Measurements from ENCODE around the gene TCOF1. TPM values are rescaled to one million over a fixed set of nuclear protein-coding genes. Genes with fewer than 3 reads are reported as not detected.

TCOF1 gene
- total and polyA plus RNA-seq, 2 of the 8 experiments (the other 6 are each of a cell fraction or from before 2014, with no cell fraction given), result 35.9 to 170 TPM

DNA sequence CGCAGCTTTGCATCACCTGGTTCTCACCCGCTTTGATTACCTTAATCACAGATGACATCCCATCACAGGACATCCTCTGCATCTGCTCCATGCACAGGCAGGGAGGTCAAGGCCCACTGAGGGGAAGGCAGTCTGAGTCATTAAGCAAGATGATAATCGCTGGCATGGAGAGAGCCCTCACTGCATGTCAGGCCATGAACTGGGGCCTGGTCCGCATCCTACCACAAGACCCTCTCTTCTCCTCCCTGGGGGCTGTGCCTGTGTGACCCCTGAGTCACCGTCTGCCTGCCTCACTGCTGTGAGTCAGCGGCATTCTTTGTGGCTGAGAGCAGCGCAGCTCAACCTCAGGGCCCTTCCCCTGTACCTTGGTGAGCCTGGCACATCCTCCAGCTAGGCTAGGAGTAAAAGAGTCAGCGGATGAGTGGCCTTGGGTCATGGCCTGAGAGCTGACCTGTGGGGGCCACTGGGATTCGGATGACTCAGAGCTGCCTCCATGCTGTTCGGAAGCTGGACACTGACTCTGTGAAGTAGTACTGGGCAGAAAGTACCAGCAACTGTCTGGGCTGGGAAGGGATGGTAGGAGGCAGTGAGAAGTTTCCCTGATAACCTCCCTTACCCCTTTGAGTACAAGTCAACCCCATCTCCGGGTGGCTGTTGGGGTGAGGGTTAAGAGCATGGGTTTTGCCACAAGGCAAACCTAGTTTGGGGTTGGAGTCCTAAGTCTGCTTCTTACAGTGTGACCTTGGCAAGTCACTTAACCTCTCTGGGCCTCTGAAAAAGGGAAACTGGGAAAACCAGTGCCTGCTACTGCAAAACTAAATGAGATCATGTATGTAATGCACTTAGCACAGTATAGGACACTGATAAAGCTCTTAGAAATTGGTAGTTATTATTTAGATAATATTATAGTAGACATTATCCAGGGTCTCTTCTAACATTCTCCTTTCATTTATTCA, 40.2 kb upstream of the TCOF1 start:
- Histone ChIP-seq H2BK120ac (replicated peaks; ENCODE audit: low read depth, low read length) (no peak overlapping the region), H3K27me3 (replicated peaks in 1 of 4; ENCODE audit: control insufficient read depth in 3 of 4, extremely low read depth in 1 of 4, insufficient read depth in 3 of 4, low read length in 3 of 4) (no peaks in the 10 kb centered on the region), H2AK5ac (ENCODE audit: low read depth, low read length) (no peak overlapping the region), H3K79me2 (ENCODE audit: control insufficient read depth in 1 of 2, insufficient read depth in 2 of 2, low read length in 2 of 2) (no peaks in the 10 kb centered on the region), H3K4me1 (replicated peaks in 1 of 4; ENCODE audit: control insufficient read depth in 3 of 4, insufficient read depth in 4 of 4, low read length in 3 of 4) (peaks cover 0 to 6% (median 1%) of the 10 kb centered on the region in 4 experiments; a peak in 4 of 7 replicates), H2BK15ac (ENCODE audit: low read length) (no peak overlapping the region), H4K5ac (ENCODE audit: insufficient read length, low read depth, low read length) (no peak overlapping the region), H2AFZ (ENCODE audit: low read length) (no peak overlapping the region), H3K79me1 (ENCODE audit: low read depth, low read length) (no peaks in the 10 kb centered on the region), H2BK5ac (ENCODE audit: low read depth, low read length) (peak overlapping the region; percentile 12; the same call in 1 of the 2 replicates), H3K18ac (ENCODE audit: extremely low read depth, low read length) (no peak overlapping the region), H4K91ac (replicated peaks; ENCODE audit: insufficient read length, low read length) (no peak overlapping the region), H3K36me3 (ENCODE audit: control insufficient read depth in 2 of 4, insufficient read depth in 4 of 4, low read length in 3 of 4) (no peaks in the 10 kb centered on the region), H3K27ac (ENCODE audit: low read depth, low read length) (no peak overlapping the region), H3K23me2 (ENCODE audit: low read depth, low read length) (no peaks in the 10 kb centered on the region), H3K14ac (ENCODE audit: insufficient read length) (no peak overlapping the region), H3K4me3 (ENCODE audit: extremely low read depth in 1 of 4, insufficient read depth in 2 of 4, low read depth in 3 of 4, low read length in 4 of 4) (no peak overlapping the region), H3K9me3 (ENCODE audit: insufficient read depth in 2 of 2, low read depth in 1 of 2, low read length in 1 of 2) (no peaks in the 10 kb centered on the region), H3K23ac (ENCODE audit: insufficient read length) (no peak overlapping the region), H2BK12ac (ENCODE audit: low read depth, low read length) (no peak overlapping the region; the same call in 1 of the 2 replicates), H4K8ac (ENCODE audit: extremely low read depth, insufficient read depth, low read length) (no peak overlapping the region), H3K4me2 (ENCODE audit: insufficient read depth in 1 of 2, low read depth in 2 of 2, low read length in 2 of 2) (no peak overlapping the region), H3K9ac (replicated peaks in 1 of 4; ENCODE audit: extremely low read depth in 1 of 4, low read depth in 3 of 4, low read length in 3 of 4) (no peak overlapping the region), H3K56ac (replicated peaks; ENCODE audit: insufficient read length, low read depth, low read length) (no peak overlapping the region), H4K20me1 (replicated peaks in 1 of 2; ENCODE audit: control insufficient read depth in 1 of 2, insufficient read depth in 2 of 2, low read length in 2 of 2) (no peaks in the 10 kb centered on the region), H3K4ac (replicated peaks; ENCODE audit: insufficient read length, low read depth, low read length) (no peak overlapping the region), H2BK20ac (ENCODE audit: low read length) (no peak overlapping the region)
- POLR2A ChIA-PET (ENCODE audit: partially characterized antibody), result no interaction called here
- CTCF ChIA-PET (ENCODE audit: partially characterized antibody), result interaction anchor here (0.7 to 3.5 kb wide), 4 partner anchors 8 to 29 kb away, joined by 3 to 15 read pairs (median 4); partner anchors contain the start of gene ARSI
- FAIRE-seq (no peak), DNase-seq (ENCODE audit: low read depth in 1 of 2, low spot score in 2 of 2) (no peak)
- 87% methylated on average over 11 of the region's 11 CpGs; no CpG with 5 or more reads in 1 of the 2 experiments for WGBS, 2 experiments (ENCODE audit: extremely low coverage in 1 of 2, insufficient coverage in 1 of 2, insufficient read length in 1 of 2, insufficient replicate concordance in 2 of 2, low coverage in 1 of 2, low lambda C conversion rate in 2 of 2, missing lambda C conversion rate in 1 of 2)
- no peak for TF ChIP-seq NANOG (IDR thresholded peaks at IDR 0.05; ENCODE audit: insufficient read depth, low read depth, low read length, poor library complexity, severe bottlenecking)
- TF ChIP-seq BACH1 (IDR thresholded peaks at IDR 0.05; ENCODE audit: low read length), result peak; percentile 28; the same call in 1 of the 2 replicates
- no peak for TF ChIP-seq TAF1 (IDR thresholded peaks at IDR 0.05; ENCODE audit: low read depth, low read length)
- no peak for TF ChIP-seq PHF8 (conservative IDR thresholded peaks at IDR 0.05; ENCODE audit: low read depth, low read length)
- TF ChIP-seq, protein P1, sequence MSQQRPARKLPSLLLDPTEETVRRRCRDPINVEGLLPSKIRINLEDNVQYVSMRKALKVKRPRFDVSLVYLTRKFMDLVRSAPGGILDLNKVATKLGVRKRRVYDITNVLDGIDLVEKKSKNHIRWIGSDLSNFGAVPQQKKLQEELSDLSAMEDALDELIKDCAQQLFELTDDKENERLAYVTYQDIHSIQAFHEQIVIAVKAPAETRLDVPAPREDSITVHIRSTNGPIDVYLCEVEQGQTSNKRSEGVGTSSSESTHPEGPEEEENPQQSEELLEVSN (IDR thresholded peaks at IDR 0.05), result no peak
- no peak for TF ChIP-seq CTCF (IDR thresholded peaks at IDR 0.05; ENCODE audit: control extremely low read depth in 1 of 3, insufficient read depth in 1 of 3, low read depth in 1 of 3, low read length in 3 of 3)
- no peak for TF ChIP-seq SIX5 (IDR thresholded peaks at IDR 0.05; ENCODE audit: low read depth, low read length)
- no peak for TF ChIP-seq EP300 (IDR thresholded peaks at IDR 0.05; ENCODE audit: borderline replicate concordance in 1 of 2, low read depth in 2 of 2, low read length in 2 of 2)
